IPS-18a (cell line): Measurements from ENCODE around the gene CXorf38.
"Not testable (repeated sequence)": the region's sequence is repeated elsewhere in the genome, so short reads cannot be mapped to it uniquely, and the experiment has no call there.

ENCODE experiments used
- H3K27ac ChIP-seq: one replicate; pipeline ENCODE4 v1.5.1; 2013; ENCODE audit warnings: low read length
- H3K27me3 ChIP-seq: one replicate; pipeline ENCODE4 v1.6.1; 2013; ENCODE audit warnings: mild to moderate bottlenecking, low read length; ENCODE audit not compliant: control insufficient read depth, insufficient read depth
- H3K36me3 ChIP-seq: one replicate; pipeline ENCODE4 v1.6.1; 2013; ENCODE audit warnings: low read depth, low read length; ENCODE audit not compliant: control insufficient read depth
- H3K4me1 ChIP-seq: one replicate; pipeline ENCODE4 v1.6.1; 2013; ENCODE audit warnings: low read depth, low read length; ENCODE audit not compliant: control insufficient read depth
- H3K4me3 ChIP-seq: one replicate; pipeline ENCODE4 v1.5.1; 2013; ENCODE audit warnings: low read length
- H3K9ac ChIP-seq: one replicate; pipeline ENCODE4 v1.6.1; 2013; ENCODE audit warnings: mild to moderate bottlenecking, low read length, moderate library complexity
- H3K9me3 ChIP-seq: one replicate; pipeline ENCODE4 v1.6.1; 2013; ENCODE audit warnings: low read depth, low read length; ENCODE audit not compliant: control insufficient read depth

Gene CXorf38

GRCh38 chrX:40623139-40623536 lies 24.2 kb downstream of the CXorf38 start, which contains the start of gene MPC1L:
TSS of gene MPC1L (plus strand) at chrX:40623428. CDS start at chrX:40623566, 138 bp downstream.
- H3K36me3 ChIP-seq, result no peaks in the 10 kb centered on the region
- H3K4me1 ChIP-seq, result no peaks in the 10 kb centered on the region
- H3K27ac ChIP-seq, result no peak within 1 kb of the TSS
- no peaks in the 10 kb centered on the region for H3K9me3 ChIP-seq
- no peak within 1 kb of the TSS for H3K4me3 ChIP-seq
- H3K27me3 ChIP-seq, result no peaks in the 10 kb centered on the region
- no peak within 1 kb of the TSS for H3K9ac ChIP-seq

- H3K27me3 ChIP-seq, result no peaks in the 10 kb centered on the region
- H3K4me1 ChIP-seq, result no peaks in the 10 kb centered on the region
- no peaks in the 10 kb centered on the region for H3K36me3 ChIP-seq
- H3K4me3 ChIP-seq, result no peak overlapping the region
- no peaks in the 10 kb centered on the region for H3K9me3 ChIP-seq
- no peak overlapping the region for H3K9ac ChIP-seq
- H3K27ac ChIP-seq, result no peak overlapping the region
These were observed 24.8 kb downstream of the CXorf38 start for GRCh38 chrX:40622479-40623138.

- H3K27ac ChIP-seq, result no peak overlapping the region
- H3K9me3 ChIP-seq, result no peaks in the 10 kb centered on the region
- no peaks in the 10 kb centered on the region for H3K4me1 ChIP-seq
- H3K27me3 ChIP-seq, result no peaks in the 10 kb centered on the region
- no peak overlapping the region for H3K9ac ChIP-seq
- H3K36me3 ChIP-seq, result no peaks in the 10 kb centered on the region
- no peak overlapping the region for H3K4me3 ChIP-seq
These were observed 29.8 kb downstream of the CXorf38 start for GRCh38 chrX:40617566-40617965.

GRCh38 chrX:40615976-40616375 lies 31.4 kb downstream of the CXorf38 start:
- Histone ChIP-seq H3K4me3 (no peak overlapping the region), H3K9ac (no peak overlapping the region), H3K27ac (no peak overlapping the region), H3K36me3 (no peaks in the 10 kb centered on the region), H3K9me3 (no peaks in the 10 kb centered on the region), H3K27me3 (no peaks in the 10 kb centered on the region), H3K4me1 (no peaks in the 10 kb centered on the region)

GRCh38 chrX:40612511-40612910 lies 34.9 kb downstream of the CXorf38 start:
- no peak overlapping the region for H3K9ac ChIP-seq
- no peaks in the 10 kb centered on the region for H3K27me3 ChIP-seq
- H3K9me3 ChIP-seq, result no peaks in the 10 kb centered on the region
- no peak overlapping the region for H3K4me3 ChIP-seq
- no peaks in the 10 kb centered on the region for H3K36me3 ChIP-seq
- H3K27ac ChIP-seq, result no peak overlapping the region
- H3K4me1 ChIP-seq, result no peaks in the 10 kb centered on the region

GRCh38 chrX:40607381-40607780 lies 40.0 kb downstream of the CXorf38 start:
- Histone ChIP-seq H3K4me3 (no peak overlapping the region), H3K36me3 (no peaks in the 10 kb centered on the region), H3K4me1 (no peaks in the 10 kb centered on the region), H3K9ac (no peak overlapping the region), H3K27ac (no peak overlapping the region), H3K9me3 (no peaks in the 10 kb centered on the region), H3K27me3 (no peaks in the 10 kb centered on the region)

DNA sequence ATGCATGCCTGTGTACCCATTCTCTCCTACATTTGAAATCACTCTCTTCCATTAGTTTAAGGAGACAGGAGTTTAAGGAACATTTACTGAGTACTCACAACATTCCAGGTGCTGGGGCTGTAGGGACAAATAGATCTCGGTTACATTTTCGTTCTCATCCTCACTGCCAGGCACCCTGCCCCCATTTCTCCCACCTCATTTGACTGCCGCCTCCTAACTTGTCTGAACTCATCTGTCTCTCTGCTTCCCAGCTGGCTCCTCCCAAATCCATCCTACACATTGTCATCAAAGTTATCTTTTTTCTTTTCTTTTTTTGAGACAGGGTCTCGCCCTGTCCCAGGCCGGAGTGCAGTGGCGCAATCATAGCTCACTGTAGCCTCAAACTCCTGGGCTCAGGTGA lies 43.9 kb downstream of the CXorf38 start:
- Histone ChIP-seq H3K36me3 (peaks cover 13% of the 10 kb centered on the region), H3K4me3 (no peak overlapping the region), H3K9ac (no peak overlapping the region), H3K27ac (no peak overlapping the region), H3K9me3 (no peaks in the 10 kb centered on the region), H3K27me3 (no peaks in the 10 kb centered on the region), H3K4me1 (no peaks in the 10 kb centered on the region)

DNA sequence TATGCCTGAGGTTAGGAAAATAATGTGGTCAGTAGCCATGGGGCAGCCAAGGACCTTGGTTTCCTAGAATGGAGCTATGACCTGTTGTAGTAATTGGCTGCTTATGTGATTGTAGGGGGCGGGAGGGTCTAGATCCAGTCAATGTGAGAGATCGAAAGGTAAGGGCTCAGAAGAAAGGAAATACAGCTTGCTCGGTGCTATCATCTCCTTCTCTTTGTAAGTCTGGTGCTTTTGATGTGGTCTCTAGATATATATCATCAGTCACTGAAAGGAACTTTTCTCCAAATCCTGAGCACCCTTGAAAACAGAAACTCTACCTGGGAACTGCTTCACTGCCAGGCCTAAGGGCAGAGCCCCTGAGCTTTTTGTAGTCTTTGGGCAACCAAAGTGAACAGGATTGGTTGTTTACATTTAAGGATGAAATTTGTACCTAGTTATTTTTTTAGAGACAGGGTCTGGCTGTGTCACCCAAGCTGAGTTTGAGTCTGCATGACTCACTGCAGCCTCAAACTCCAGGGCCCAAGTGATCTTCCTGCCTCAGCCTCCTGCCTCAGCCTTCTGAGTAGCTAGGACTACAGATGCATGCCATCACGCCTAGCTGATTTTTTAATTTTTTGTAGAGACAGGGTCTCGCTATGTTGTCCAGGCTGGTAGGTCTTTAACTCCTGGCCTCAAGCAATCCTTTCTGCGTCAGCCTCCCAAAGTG lies 57.6 kb downstream of the CXorf38 start:
- H3K4me3 ChIP-seq, H3K36me3 ChIP-seq, H3K27me3 ChIP-seq, H3K9me3 ChIP-seq, H3K27ac ChIP-seq, H3K4me1 ChIP-seq, H3K9ac ChIP-seq: not testable (repeated sequence)

GRCh38 chrX:40587623-40588022 lies 59.7 kb downstream of the CXorf38 start:
- H3K27ac ChIP-seq, H3K4me1 ChIP-seq, H3K9me3 ChIP-seq, H3K4me3 ChIP-seq, H3K36me3 ChIP-seq, H3K9ac ChIP-seq, H3K27me3 ChIP-seq: not testable (repeated sequence)

GRCh38 chrX:40582811-40583210 lies 64.5 kb downstream of the CXorf38 start:
- no peak overlapping the region for H3K4me3 ChIP-seq
- no peak overlapping the region for H3K27ac ChIP-seq
- no peaks in the 10 kb centered on the region for H3K36me3 ChIP-seq
- H3K9ac ChIP-seq, result no peak overlapping the region
- H3K4me1 ChIP-seq, result peaks cover 3% of the 10 kb centered on the region
- H3K9me3 ChIP-seq, result no peaks in the 10 kb centered on the region
- no peaks in the 10 kb centered on the region for H3K27me3 ChIP-seq

DNA sequence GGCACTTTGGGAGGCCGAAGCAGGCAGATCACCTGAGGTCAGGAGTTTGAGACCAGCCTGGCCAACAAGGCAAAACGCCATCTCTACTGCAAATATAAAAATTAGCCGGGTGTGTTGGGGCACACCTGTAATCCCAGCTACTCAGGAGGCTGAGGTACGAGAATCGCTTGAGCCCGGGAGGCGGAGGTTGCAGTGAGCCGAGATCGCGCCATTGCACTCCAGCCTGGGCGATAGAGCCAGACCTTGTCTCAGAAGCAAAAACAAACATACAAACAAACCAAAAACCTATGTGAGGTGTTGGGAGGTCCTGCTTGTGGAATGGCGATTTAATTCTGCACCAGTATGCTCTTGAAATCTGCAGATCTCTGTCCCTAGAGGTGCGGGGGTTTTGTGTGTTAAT lies 65.2 kb downstream of the CXorf38 start:
- H3K9ac ChIP-seq, H3K27me3 ChIP-seq, H3K27ac ChIP-seq, H3K36me3 ChIP-seq, H3K4me1 ChIP-seq, H3K9me3 ChIP-seq: not testable (repeated sequence)
- H3K4me3 ChIP-seq, result peak overlapping the region; percentile 66

- H3K27ac ChIP-seq, result no peak overlapping the region
- no peaks in the 10 kb centered on the region for H3K27me3 ChIP-seq
- peaks cover 3% of the 10 kb centered on the region for H3K4me1 ChIP-seq
- peak overlapping the region; percentile 66 for H3K4me3 ChIP-seq
- H3K9ac ChIP-seq, result no peak overlapping the region
- no peaks in the 10 kb centered on the region for H3K36me3 ChIP-seq
- no peaks in the 10 kb centered on the region for H3K9me3 ChIP-seq
These were observed 65.9 kb downstream of the CXorf38 start for GRCh38 chrX:40581336-40581920.
